ENCODE measurements around the gene TTLL11. TPM values are rescaled to one million over a fixed set of nuclear protein-coding genes. Genes with fewer than 3 reads are reported as not detected.
A peak's percentile ranks its signal among the peaks of the same experiment; 100 is the strongest.

The TTLL11 gene
- total and polyA plus RNA-seq, 2 of the 8 experiments (the other 6 are each of a cell fraction or from before 2014, with no cell fraction given) = 0.56 to 0.80 TPM

DNA sequence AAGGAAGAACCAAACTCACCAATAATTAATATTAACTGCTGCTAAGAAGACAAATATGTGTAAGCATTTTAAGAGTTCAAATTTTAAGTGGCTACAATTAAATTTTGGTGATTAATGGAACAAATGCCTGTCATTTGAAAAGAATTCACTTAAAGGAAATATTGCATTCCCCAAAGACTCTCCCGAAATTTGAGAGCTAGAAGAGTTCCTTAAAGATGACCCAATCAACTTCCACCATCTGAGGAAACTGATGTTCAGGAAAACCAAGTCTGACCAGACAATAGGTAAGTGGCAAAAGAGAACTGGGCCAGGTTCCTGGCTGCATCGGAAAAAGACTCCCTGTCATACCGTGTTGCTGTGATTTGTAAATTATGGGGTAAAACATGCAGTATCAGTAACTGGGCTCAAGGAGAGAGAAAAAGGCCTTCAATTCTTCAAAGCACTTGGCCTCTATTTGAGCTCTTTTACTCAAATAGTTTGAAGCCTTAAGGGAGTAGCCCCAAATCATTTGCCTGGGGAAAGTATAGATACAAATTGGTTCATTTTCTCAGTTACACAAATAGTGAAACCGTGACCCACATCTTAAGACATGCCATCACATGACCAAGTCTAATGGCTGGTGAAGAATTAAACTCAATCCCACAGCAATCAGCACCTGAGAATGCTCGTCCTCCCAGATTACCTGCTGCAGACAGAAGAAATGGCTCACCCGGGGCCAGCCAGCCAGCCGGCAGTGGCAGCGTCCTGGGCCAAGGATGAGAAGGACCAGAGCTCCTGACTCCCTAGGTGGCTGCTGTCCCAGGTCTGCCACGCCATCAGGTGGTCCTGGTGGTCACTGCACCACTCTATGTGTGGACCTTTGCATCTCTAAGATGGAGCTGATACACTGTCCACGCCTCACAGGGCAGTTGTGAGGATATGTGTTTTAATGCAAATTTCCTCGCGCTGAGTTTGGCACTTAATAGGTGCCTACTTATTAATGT is 162.9 kb downstream of the TTLL11 start:
- Histone ChIP-seq H4K8ac (ENCODE audit: extremely low read depth, insufficient read depth, low read length) (no peak overlapping the region), H3K14ac (ENCODE audit: insufficient read length) (no peak overlapping the region), H3K4me2 (ENCODE audit: insufficient read depth in 1 of 2, low read depth in 2 of 2, low read length in 2 of 2) (no peak overlapping the region), H3K23me2 (ENCODE audit: low read depth, low read length) (no peaks in the 10 kb centered on the region), H2BK120ac (replicated peaks; ENCODE audit: low read depth, low read length) (no peak overlapping the region), H3K79me2 (ENCODE audit: control insufficient read depth in 1 of 2, insufficient read depth in 2 of 2, low read length in 2 of 2) (no peaks in the 10 kb centered on the region), H3K18ac (ENCODE audit: extremely low read depth, low read length) (no peak overlapping the region), H4K91ac (replicated peaks; ENCODE audit: insufficient read length, low read length) (no peak overlapping the region), H3K27ac (ENCODE audit: low read depth, low read length) (no peak overlapping the region), H3K4ac (replicated peaks; ENCODE audit: insufficient read length, low read depth, low read length) (no peak overlapping the region), H2BK5ac (ENCODE audit: low read depth, low read length) (no peak overlapping the region), H2AFZ (ENCODE audit: low read length) (no peak overlapping the region), H3K23ac (ENCODE audit: insufficient read length) (no peak overlapping the region), H3K79me1 (ENCODE audit: low read depth, low read length) (no peaks in the 10 kb centered on the region), H2BK12ac (ENCODE audit: low read depth, low read length) (no peak overlapping the region), H4K20me1 (replicated peaks in 1 of 2; ENCODE audit: control insufficient read depth in 1 of 2, insufficient read depth in 2 of 2, low read length in 2 of 2) (no peaks in the 10 kb centered on the region), H2BK15ac (ENCODE audit: low read length) (no peak overlapping the region), H3K56ac (replicated peaks; ENCODE audit: insufficient read length, low read depth, low read length) (no peak overlapping the region), H3K36me3 (ENCODE audit: control insufficient read depth in 2 of 4, insufficient read depth in 4 of 4, low read length in 3 of 4) (no peaks in the 10 kb centered on the region), H3K9me3 (ENCODE audit: insufficient read depth in 2 of 2, low read depth in 1 of 2, low read length in 1 of 2) (no peaks in the 10 kb centered on the region), H3K9ac (replicated peaks in 1 of 4; ENCODE audit: extremely low read depth in 1 of 4, low read depth in 3 of 4, low read length in 3 of 4) (no peak overlapping the region), H3K27me3 (replicated peaks in 1 of 4; ENCODE audit: control insufficient read depth in 3 of 4, extremely low read depth in 1 of 4, insufficient read depth in 3 of 4, low read length in 3 of 4) (no peaks in the 10 kb centered on the region; a peak in 2 of 7 replicates), H2AK5ac (ENCODE audit: low read depth, low read length) (no peak overlapping the region), H3K4me1 (replicated peaks in 1 of 4; ENCODE audit: control insufficient read depth in 3 of 4, insufficient read depth in 4 of 4, low read length in 3 of 4) (peaks cover 0 to 2% (median 0%) of the 10 kb centered on the region in 4 experiments; a peak in 3 of 7 replicates), H4K5ac (ENCODE audit: insufficient read length, low read depth, low read length) (no peak overlapping the region), H2BK20ac (ENCODE audit: low read length) (no peak overlapping the region), H3K4me3 (ENCODE audit: extremely low read depth in 1 of 4, insufficient read depth in 2 of 4, low read depth in 3 of 4, low read length in 4 of 4) (no peak overlapping the region)
- DNase-seq (ENCODE audit: low read depth in 1 of 2, low spot score in 2 of 2) = peak in 1 of 2 experiments; percentile 63
- TF ChIP-seq SUZ12 (IDR thresholded peaks at IDR 0.05; ENCODE audit: low read length) (no peak), EGR1 (IDR thresholded peaks at IDR 0.05; ENCODE audit: borderline replicate concordance, low read depth, low read length) (no peak), TEAD4 (IDR thresholded peaks at IDR 0.05; ENCODE audit: low read depth, low read length) (no peak), TCF12 (IDR thresholded peaks at IDR 0.05; ENCODE audit: low read depth, low read length) (no peak), RAD21 (IDR thresholded peaks at IDR 0.05 in 1 of 2, conservative IDR thresholded peaks at IDR 0.05 in 1 of 2; ENCODE audit: low read depth in 2 of 2, low read length in 2 of 2) (peak; percentile 91 to 95), CBX8 (IDR thresholded peaks at IDR 0.05; ENCODE audit: borderline replicate concordance, low read depth, low read length) (no peak), HDAC6 (IDR thresholded peaks at IDR 0.05; ENCODE audit: low read depth, low read length) (no peak)
- TF ChIP-seq, protein P1, sequence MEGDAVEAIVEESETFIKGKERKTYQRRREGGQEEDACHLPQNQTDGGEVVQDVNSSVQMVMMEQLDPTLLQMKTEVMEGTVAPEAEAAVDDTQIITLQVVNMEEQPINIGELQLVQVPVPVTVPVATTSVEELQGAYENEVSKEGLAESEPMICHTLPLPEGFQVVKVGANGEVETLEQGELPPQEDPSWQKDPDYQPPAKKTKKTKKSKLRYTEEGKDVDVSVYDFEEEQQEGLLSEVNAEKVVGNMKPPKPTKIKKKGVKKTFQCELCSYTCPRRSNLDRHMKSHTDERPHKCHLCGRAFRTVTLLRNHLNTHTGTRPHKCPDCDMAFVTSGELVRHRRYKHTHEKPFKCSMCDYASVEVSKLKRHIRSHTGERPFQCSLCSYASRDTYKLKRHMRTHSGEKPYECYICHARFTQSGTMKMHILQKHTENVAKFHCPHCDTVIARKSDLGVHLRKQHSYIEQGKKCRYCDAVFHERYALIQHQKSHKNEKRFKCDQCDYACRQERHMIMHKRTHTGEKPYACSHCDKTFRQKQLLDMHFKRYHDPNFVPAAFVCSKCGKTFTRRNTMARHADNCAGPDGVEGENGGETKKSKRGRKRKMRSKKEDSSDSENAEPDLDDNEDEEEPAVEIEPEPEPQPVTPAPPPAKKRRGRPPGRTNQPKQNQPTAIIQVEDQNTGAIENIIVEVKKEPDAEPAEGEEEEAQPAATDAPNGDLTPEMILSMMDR (IDR thresholded peaks at IDR 0.05; ENCODE audit: control extremely low read depth in 1 of 3, insufficient read depth in 1 of 3, low read depth in 1 of 3, low read length in 3 of 3) = peak; percentile 81 to 88 (median 86)
- WGBS, 2 experiments (ENCODE audit: extremely low coverage in 1 of 2, insufficient coverage in 1 of 2, insufficient read length in 1 of 2, insufficient replicate concordance in 2 of 2, low coverage in 1 of 2, low lambda C conversion rate in 2 of 2, missing lambda C conversion rate in 1 of 2) = 78% methylated on average over 12 of the region's 12 CpGs; no CpG with 5 or more reads in 1 of the 2 experiments
- ChIA-PET POLR2A (ENCODE audit: partially characterized antibody) (interaction anchor here (0.6 kb wide), 2 partner anchors 121 to 384 kb away, joined by 3 read pairs; no protein-coding TSS in a partner anchor), CTCF (ENCODE audit: partially characterized antibody) (interaction anchor here (0.6 to 4.2 kb wide), 66 partner anchors 9 to 389 kb away, joined by 3 to 21 read pairs (median 4); no protein-coding TSS in a partner anchor)
- peak; percentile 55 for FAIRE-seq

Measured in H1 (cell line).